Activated B cell treated with CpG ODN at 0.5 μM for 24 hours (primary cell): ENCODE measurements around the gene IFNG. TPM values are rescaled to one million over a fixed set of nuclear protein-coding genes. Genes with fewer than 3 reads are reported as not detected.

Experiments used
- ATAC-seq: fragments of 200-7000 bp; cut with Tn5 transposase; one replicate; pipeline ENCODE4 v1.10.0; 2021; ENCODE audit warnings: low read depth, mild to moderate bottlenecking, moderate library complexity
- CTCF ChIA-PET: fragments of 350-600 bp; sonication (Branson Sonifier 250); formaldehyde crosslinking; loops from one replicate; lab custom pipeline; 2021; ENCODE audit warnings: antibody characterized with exemption; lab: Charles Lee
- POLR2A ChIA-PET: fragments of 350-600 bp; sonication (Branson Sonifier 250); formaldehyde crosslinking; loops from one replicate; lab custom pipeline; 2021; ENCODE audit warnings: antibody characterized with exemption; lab: Charles Lee
- DNase-seq: peaks from one replicate; pipeline ENCODE4 v3.0.0; 2022
- H3K27ac Mint-ChIP-seq: one replicate; pipeline ENCODE4 v1.8.0; 2020; ENCODE audit warnings: mixed read lengths
- H3K27me3 Mint-ChIP-seq: one replicate; pipeline ENCODE4 v1.8.0; 2021; ENCODE audit warnings: mixed read lengths
- H3K36me3 Mint-ChIP-seq: one replicate; pipeline ENCODE4 v1.8.0; 2021; ENCODE audit warnings: low read depth, mixed read lengths
- H3K4me1 Mint-ChIP-seq: one replicate; pipeline ENCODE4 v1.8.0; 2021; ENCODE audit warnings: mixed read lengths
- H3K4me3 Mint-ChIP-seq: one replicate; pipeline ENCODE4 v1.8.0; 2020; ENCODE audit warnings: mild to moderate bottlenecking, mixed read lengths
- H3K9me3 Mint-ChIP-seq: one replicate; pipeline ENCODE4 v1.8.0; 2020; ENCODE audit warnings: mixed read lengths
- CTCF ChIP-seq: fragments of 200-600 bp; IDR thresholded peaks from one replicate; pipeline ENCODE4 v1.8.0; 2022; ENCODE audit warnings: antibody characterized with exemption, mild to moderate bottlenecking
- intact Hi-C: fragments of 100-400 bp; cut with micrococcal nuclease; formaldehyde crosslinking; loops from one replicate; pipeline ENCODE4 v1.15.1; 2024
- total RNA-seq: library from RNA; stranded (reverse); gene quantifications from 2 replicates; pipeline ENCODE4 v1.2.3, GENCODE V29; 2022

The IFNG gene
- total RNA-seq, 1 donor from 2014 or later: not detected

DNA sequence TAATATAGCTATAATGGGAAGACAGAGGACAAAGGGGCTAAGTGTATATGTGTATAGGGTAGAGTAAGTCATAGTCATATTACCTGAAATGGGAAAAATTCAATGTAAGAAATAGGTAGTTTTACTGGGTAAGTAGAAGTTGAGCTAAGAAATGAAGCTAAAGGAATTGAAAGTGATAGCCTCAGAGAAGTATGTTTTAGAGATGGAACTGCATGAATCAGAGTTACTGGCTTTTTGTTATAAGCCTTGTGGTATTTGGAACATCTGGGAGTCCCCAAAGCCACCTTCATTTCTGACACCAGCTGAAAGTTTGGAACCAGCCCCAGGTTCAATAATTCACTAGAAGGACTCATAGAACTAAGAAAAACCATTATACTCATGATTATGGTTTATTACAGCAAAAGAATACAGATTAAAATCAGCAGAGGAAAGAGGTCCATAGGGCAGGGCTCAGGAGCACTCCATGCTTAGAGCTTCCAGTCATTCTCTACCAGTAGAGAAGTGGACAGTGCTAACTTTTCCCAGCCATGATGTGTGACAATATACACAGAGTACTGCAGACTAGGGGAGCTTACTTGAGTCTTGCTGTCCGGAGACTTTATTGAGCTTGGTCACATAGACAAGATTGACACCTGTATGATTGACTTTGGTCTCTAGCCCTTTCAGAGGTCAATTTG lies 9.8 kb upstream of the IFNG start:
- H3K36me3 Mint-ChIP-seq: no peaks in the 10 kb centered on the region
- no peak for ATAC-seq
- ChIA-PET POLR2A (no interaction called here), CTCF (no interaction called here)
- H3K27ac Mint-ChIP-seq: no peak overlapping the region
- H3K4me3 Mint-ChIP-seq: no peak overlapping the region
- peaks cover under 1% of the 10 kb centered on the region for H3K4me1 Mint-ChIP-seq
- no peak for DNase-seq
- no peaks in the 10 kb centered on the region for H3K9me3 Mint-ChIP-seq
- no peaks in the 10 kb centered on the region for H3K27me3 Mint-ChIP-seq
- no peak for TF ChIP-seq CTCF
- intact Hi-C loops: no loop called here

- Mint-ChIP-seq H3K27ac (no peak overlapping the region), H3K36me3 (no peaks in the 10 kb centered on the region), H3K4me3 (no peak overlapping the region), H3K27me3 (no peaks in the 10 kb centered on the region), H3K9me3 (no peaks in the 10 kb centered on the region), H3K4me1 (peaks cover 14% of the 10 kb centered on the region)
- ChIA-PET CTCF (no interaction called here), POLR2A (no interaction called here)
- no peak for TF ChIP-seq CTCF
- ATAC-seq: no peak
- DNase-seq: no peak
- intact Hi-C loops: no loop called here
Measured at GRCh38 chr12:68166317-68166831, 6.8 kb upstream of the IFNG start.

DNA sequence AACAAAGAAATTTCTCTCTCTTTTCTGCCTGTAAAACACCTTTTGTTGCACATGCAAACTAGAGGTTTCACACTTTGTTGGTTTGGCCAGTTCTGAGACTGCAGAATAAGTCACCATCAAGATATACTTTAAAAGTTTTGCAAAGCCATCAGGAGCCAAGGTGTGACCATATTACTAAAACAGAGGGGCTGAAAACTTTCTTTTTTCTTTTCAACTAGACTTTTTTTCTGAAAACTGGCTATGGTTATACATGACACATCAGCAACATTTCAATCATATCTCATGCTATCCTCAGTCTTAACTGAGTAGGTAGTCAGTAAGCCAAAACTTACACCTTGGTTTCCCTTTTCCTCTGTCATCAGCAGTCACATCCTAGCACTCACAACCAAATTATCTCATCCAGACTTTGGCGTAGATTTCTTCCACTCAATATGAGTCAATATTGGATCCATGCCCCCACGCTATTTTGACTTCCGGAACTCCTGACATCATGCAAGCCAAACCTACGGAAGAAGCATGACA lies 4.1 kb upstream of the IFNG start:
- POLR2A ChIA-PET: no interaction called here
- Mint-ChIP-seq H3K27ac (no peak overlapping the region), H3K4me3 (no peak overlapping the region), H3K9me3 (no peaks in the 10 kb centered on the region), H3K36me3 (no peaks in the 10 kb centered on the region), H3K4me1 (peaks cover 14% of the 10 kb centered on the region), H3K27me3 (no peaks in the 10 kb centered on the region)
- DNase-seq (no peak), ATAC-seq (no peak)
- TF ChIP-seq CTCF: no peak
- CTCF ChIA-PET: no interaction called here
- intact Hi-C loops: no loop called here

GRCh38 chr12:68162374-68162773 lies 2.8 kb upstream of the IFNG start:
- H3K36me3 Mint-ChIP-seq: no peaks in the 10 kb centered on the region
- ChIA-PET CTCF (no interaction called here), POLR2A (interaction anchor here (0.7 kb wide), 1 partner anchor 38 kb away, joined by 3 read pairs; no protein-coding TSS in a partner anchor)
- TF ChIP-seq CTCF: no peak
- no peak overlapping the region for H3K27ac Mint-ChIP-seq
- H3K27me3 Mint-ChIP-seq: no peaks in the 10 kb centered on the region
- H3K9me3 Mint-ChIP-seq: no peaks in the 10 kb centered on the region
- ATAC-seq: no peak
- no peak for DNase-seq
- H3K4me1 Mint-ChIP-seq: peaks cover 17% of the 10 kb centered on the region
- no peak overlapping the region for H3K4me3 Mint-ChIP-seq
- intact Hi-C loops: no loop called here

DNA sequence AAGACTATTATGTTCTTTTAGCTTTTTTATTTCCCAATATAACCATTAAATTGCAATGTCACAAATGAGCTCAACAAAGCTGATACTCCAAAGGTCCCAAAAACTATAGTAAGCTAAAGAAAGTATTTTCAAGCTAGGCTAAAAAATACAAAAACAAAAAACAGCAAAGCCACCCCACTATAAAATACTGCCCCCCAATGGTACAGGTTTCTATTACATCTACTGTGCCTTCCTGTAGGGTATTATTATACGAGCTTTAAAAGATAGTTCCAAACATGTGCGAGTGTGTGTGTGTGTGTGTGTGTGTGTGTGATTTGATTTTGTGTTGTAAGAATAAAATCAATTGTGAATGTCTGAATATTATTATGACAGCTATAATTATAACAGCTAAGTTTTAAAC lies 1.1 kb downstream of the IFNG start:
- ChIA-PET CTCF (interaction anchor here (0.7 to 2.7 kb wide), 4 partner anchors 118 to 802 kb away, joined by 3 to 19 read pairs (median 3); no protein-coding TSS in a partner anchor), POLR2A (interaction anchor here (0.5 kb wide), 1 partner anchor 289 kb away, joined by 4 read pairs; no protein-coding TSS in a partner anchor)
- ATAC-seq (no peak), DNase-seq (no peak)
- no peaks in the 10 kb centered on the region for H3K36me3 Mint-ChIP-seq
- TF ChIP-seq CTCF: no peak
- H3K4me1 Mint-ChIP-seq: peaks cover 11% of the 10 kb centered on the region
- intact Hi-C loops: loop anchor here (2.0 kb wide), 1 partner anchor 118 kb away; no protein-coding TSS in a partner anchor
- no peaks in the 10 kb centered on the region for H3K27me3 Mint-ChIP-seq
- no peak overlapping the region for H3K27ac Mint-ChIP-seq
- no peak overlapping the region for H3K4me3 Mint-ChIP-seq
- H3K9me3 Mint-ChIP-seq: no peaks in the 10 kb centered on the region
